Measurements from ENCODE around the gene RAB11FIP4. TPM values are rescaled to one million over a fixed set of nuclear protein-coding genes. Genes with fewer than 3 reads are reported as not detected.

Gene RAB11FIP4
- total and polyA plus RNA-seq, 2 of the 13 experiments (the other 11 are each of a cell fraction or from before 2014, with no cell fraction given): 28.0 to 89.3 TPM

DNA sequence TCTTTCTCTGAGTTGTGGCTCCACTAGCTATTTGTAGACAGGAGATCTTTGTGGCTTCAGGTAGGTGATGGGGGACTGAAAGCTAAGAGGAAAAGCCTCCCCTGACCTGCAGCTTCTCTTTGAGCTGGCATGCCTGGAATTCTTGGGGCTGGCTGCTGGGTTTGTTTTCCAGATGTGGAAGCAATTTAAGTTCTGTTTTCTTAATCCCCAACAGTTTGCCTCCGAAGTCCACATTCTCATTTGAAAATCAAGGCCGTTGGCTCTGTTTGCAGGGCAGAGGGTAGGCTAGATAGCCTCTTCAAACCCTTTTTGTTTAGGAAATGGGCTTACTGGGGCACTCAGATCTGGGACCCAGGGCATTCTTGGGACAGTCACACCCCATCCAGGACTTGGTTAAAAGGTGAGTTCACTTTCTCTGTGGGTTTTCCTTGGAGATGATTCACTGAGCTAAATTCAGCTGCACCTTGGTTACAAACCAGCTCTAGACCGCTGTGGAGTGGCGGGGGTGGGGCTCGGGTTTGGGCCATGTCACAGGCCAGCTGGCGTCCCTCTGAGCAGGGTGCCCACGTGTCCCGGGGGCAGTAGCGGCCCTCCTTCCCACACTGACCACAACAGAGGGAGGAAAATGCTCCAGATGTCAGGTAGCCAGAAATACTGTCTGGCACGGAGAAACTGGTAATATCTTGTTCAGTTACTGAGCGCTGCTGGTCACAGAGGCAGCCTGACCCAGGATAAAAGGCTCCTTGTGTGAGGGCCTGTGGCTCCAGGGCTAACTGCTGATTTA lies 108.5 kb downstream of the RAB11FIP4 start:
- Histone ChIP-seq H3K4me1 (ENCODE audit: insufficient read depth, low read length) (peaks cover 84% of the 10 kb centered on the region), H3K27ac (ENCODE audit: extremely low read length, insufficient read depth, low read length) (peak overlapping the region; percentile 87), H3K4me2 (ENCODE audit: low read depth, low read length) (peak overlapping the region; percentile 68), H3K27me3 (ENCODE audit: control insufficient read depth in 1 of 2, insufficient read depth in 2 of 2, low read length in 2 of 2) (no peaks in the 10 kb centered on the region), H2AFZ (ENCODE audit: low read length) (no peak overlapping the region), H3K9ac (ENCODE audit: insufficient read depth, low read depth, low read length) (peak overlapping the region; percentile 69), H3K9me3 (ENCODE audit: low read length) (no peaks in the 10 kb centered on the region), H4K20me1 (ENCODE audit: insufficient read depth, low read length) (no peaks in the 10 kb centered on the region), H3K4me3 (replicated peaks in 1 of 3; ENCODE audit: insufficient read depth in 1 of 3, low read depth in 2 of 3, low read length in 3 of 3) (peak overlapping the region; percentile 32 to 53 (median 41); a peak in 5 of 6 replicates), H3K79me2 (ENCODE audit: insufficient read depth, low read length) (peaks cover 66% of the 10 kb centered on the region), H3K36me3 (replicated peaks in 1 of 2; ENCODE audit: control insufficient read depth in 1 of 2, insufficient read depth in 2 of 2, low read length in 2 of 2) (no peaks in the 10 kb centered on the region; a peak in 2 of 5 replicates)
- FAIRE-seq (peak; percentile 95), DNase-seq (ENCODE audit: low spot score) (peak; percentile 91), ATAC-seq (peak; percentile 64)
- WGBS (ENCODE audit: low lambda C conversion rate): 3% methylated on average over 4 of the region's 11 CpGs
- TSS peak; percentile 37 for BruUV-seq (replicated peaks)
- in situ Hi-C loops (cut with HindIII; ENCODE audit: extremely low pct_ligation_motif_present, low pct_unique_long_range_greater_than_20kb) (no loop called here), intact Hi-C loops (cut with micrococcal nuclease; ENCODE audit: unreplicated experiment) (no loop called here)
- POLR2A ChIA-PET: interaction anchor here (0.7 to 3.8 kb wide), 15 partner anchors 10 to 304 kb away, joined by 3 to 115 read pairs (median 4); no protein-coding TSS in a partner anchor
- CTCF ChIA-PET (ENCODE audit: low intra/inter-chr PET ratio, low total read pairs): interaction anchor here (0.8 kb wide), 1 partner anchor 63 kb away, joined by 3 read pairs; no protein-coding TSS in a partner anchor
- TF ChIP-seq SALL1 (CRISPR knock-in tag; IDR thresholded peaks at IDR 0.05) (peak; percentile 36; the same call in 1 of the 2 replicates), PHF21A (CRISPR knock-in tag; IDR thresholded peaks at IDR 0.05) (peak; percentile 89), ZNF644 (CRISPR knock-in tag; IDR thresholded peaks at IDR 0.05; ENCODE audit: low read depth) (0 out of 2 replicates have a peak, but pooled peaks have one; percentile 5), GTF3A (CRISPR knock-in tag; conservative IDR thresholded peaks at IDR 0.05) (0 out of 2 replicates have a peak, but pooled peaks have one; percentile 51), MYC (CRISPR knock-in tag; IDR thresholded peaks at IDR 0.05; ENCODE audit: borderline replicate concordance) (peak; percentile 17; the same call in 1 of the 2 replicates), NCOA2 (CRISPR knock-in tag; IDR thresholded peaks at IDR 0.05) (peak; percentile 78), MXD3 (CRISPR knock-in tag; IDR thresholded peaks at IDR 0.05) (peak; percentile 24; the same call in 1 of the 2 replicates), SAP130 (CRISPR knock-in tag; IDR thresholded peaks at IDR 0.05; ENCODE audit: low read depth) (peak; percentile 69), ARNTL (CRISPR knock-in tag; IDR thresholded peaks at IDR 0.05) (peak; percentile 80), NR2F6 (IDR thresholded peaks at IDR 0.05) (peak; percentile 48), NR2F6 (CRISPR knock-in tag; IDR thresholded peaks at IDR 0.05) (peak; percentile 32; the same call in 1 of the 2 replicates), POGZ (CRISPR knock-in tag; IDR thresholded peaks at IDR 0.05) (0 out of 2 replicates have a peak, but pooled peaks have one; percentile 35), ARID3A (IDR thresholded peaks at IDR 0.05; ENCODE audit: low read depth, low read length) (peak; percentile 63), HDAC1 (CRISPR knock-in tag; IDR thresholded peaks at IDR 0.05) (0 out of 2 replicates have a peak, but pooled peaks have one; percentile 9), DPF2 (CRISPR knock-in tag; IDR thresholded peaks at IDR 0.05; ENCODE audit: borderline replicate concordance, low read depth) (peak; percentile 23; the same call in 1 of the 2 replicates), BCL6 (CRISPR knock-in tag; IDR thresholded peaks at IDR 0.05) (peak; percentile 36), FOXJ3 (CRISPR knock-in tag; IDR thresholded peaks at IDR 0.05; ENCODE audit: borderline replicate concordance) (peak; percentile 50; the same call in 1 of the 2 replicates), MTA1 (CRISPR knock-in tag; IDR thresholded peaks at IDR 0.05; ENCODE audit: borderline replicate concordance) (peak; percentile 78), ZNF878 (CRISPR knock-in tag; IDR thresholded peaks at IDR 0.05) (no peak), ZNF292 (CRISPR knock-in tag; IDR thresholded peaks at IDR 0.05; ENCODE audit: borderline replicate concordance, low read depth) (peak; percentile 13; the same call in 1 of the 2 replicates), GATAD2A (CRISPR knock-in tag; IDR thresholded peaks at IDR 0.05) (peak; percentile 27; the same call in 1 of the 2 replicates)
- TF ChIP-seq, protein P1, sequence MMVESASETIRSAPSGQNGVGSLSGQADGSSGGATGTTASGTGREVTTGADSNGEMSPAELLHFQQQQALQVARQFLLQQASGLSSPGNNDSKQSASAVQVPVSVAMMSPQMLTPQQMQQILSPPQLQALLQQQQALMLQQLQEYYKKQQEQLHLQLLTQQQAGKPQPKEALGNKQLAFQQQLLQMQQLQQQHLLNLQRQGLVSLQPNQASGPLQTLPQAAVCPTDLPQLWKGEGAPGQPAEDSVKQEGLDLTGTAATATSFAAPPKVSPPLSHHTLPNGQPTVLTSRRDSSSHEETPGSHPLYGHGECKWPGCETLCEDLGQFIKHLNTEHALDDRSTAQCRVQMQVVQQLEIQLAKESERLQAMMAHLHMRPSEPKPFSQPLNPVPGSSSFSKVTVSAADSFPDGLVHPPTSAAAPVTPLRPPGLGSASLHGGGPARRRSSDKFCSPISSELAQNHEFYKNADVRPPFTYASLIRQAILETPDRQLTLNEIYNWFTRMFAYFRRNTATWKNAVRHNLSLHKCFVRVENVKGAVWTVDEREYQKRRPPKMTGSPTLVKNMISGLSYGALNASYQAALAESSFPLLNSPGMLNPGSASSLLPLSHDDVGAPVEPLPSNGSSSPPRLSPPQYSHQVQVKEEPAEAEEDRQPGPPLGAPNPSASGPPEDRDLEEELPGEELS (CRISPR knock-in tag; IDR thresholded peaks at IDR 0.05): peak; percentile 51

All from HepG2 (cell line).